Activated T-helper 17 cell treated with anti-CD3 and anti-CD28 coated beads, Interleukin-2, amount 50 U/mL, for 72 hours (primary cell): ENCODE measurements around the gene TMEM223. TPM values are rescaled to one million over a fixed set of nuclear protein-coding genes. Genes with fewer than 3 reads are reported as not detected.
A peak's percentile ranks its signal among the peaks of the same experiment; 100 is the strongest.
"Not testable (repeated sequence)": the region's sequence is repeated elsewhere in the genome, so short reads cannot be mapped to it uniquely, and the experiment has no call there.

Experiments used
- ATAC-seq: fragments of 150-1000 bp; cut with Tn5 transposase; replicated peaks from 2 replicates; pipeline ENCODE4 v1.10.0; 2021; ENCODE audit warnings: mild to moderate bottlenecking, moderate library complexity
- H3K27ac Mint-ChIP-seq: one replicate; pipeline ENCODE4 v1.8.0; 2022; ENCODE audit warnings: mixed read lengths
- H3K27me3 Mint-ChIP-seq: one replicate; pipeline ENCODE4 v1.8.0; 2022; ENCODE audit warnings: mixed read lengths
- H3K36me3 Mint-ChIP-seq: one replicate; pipeline ENCODE4 v1.8.0; 2022; ENCODE audit warnings: low read depth, mild to moderate bottlenecking, mixed read lengths
- H3K4me1 Mint-ChIP-seq: one replicate; pipeline ENCODE4 v1.8.0; 2022; ENCODE audit warnings: mixed read lengths
- H3K4me3 Mint-ChIP-seq: one replicate; pipeline ENCODE4 v1.8.0; 2022; ENCODE audit warnings: mild to moderate bottlenecking, mixed read lengths
- H3K9me3 Mint-ChIP-seq: one replicate; pipeline ENCODE4 v1.8.0; 2022; ENCODE audit warnings: mixed read lengths
- total RNA-seq, 2 donors: library from RNA; stranded (reverse); gene quantifications; one replicate each; pipeline ENCODE4 v1.2.3, GENCODE V29; 2022

The TMEM223 gene
- total RNA-seq, 2 donors from 2014 or later: 6.2 to 16.2 TPM

DNA sequence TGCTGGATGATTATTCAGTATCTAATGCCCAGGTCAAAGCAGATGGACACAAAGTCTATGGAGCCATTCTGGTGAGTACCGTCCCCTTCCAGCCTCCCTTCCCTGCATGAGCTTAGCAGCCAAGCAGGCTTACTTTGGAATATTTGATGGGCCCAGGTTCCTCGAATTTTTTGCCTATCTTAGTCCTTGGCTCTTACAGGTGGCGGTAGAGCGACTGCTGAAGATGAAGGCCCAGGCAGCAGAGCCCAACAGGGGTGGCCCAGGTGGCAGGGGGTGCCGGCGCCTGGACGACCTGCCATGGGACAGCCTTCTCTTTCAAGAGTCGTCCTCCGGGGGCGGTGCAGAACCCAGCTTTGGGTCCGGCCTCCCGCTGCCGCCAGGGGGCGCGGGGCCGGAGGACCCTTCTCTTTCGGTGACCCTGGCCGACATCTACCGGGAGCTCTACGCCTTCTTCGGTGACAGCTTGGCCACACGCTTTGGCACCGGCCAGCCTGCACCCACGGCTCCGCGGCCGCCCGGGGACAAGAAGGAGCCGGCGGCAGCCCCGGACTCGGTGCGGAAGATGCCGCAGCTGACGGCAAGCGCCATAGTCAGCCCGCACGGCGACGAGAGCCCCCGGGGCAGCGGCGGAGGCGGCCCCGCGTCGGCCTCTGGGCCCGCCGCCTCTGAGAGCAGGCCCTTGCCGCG, 5.3 kb downstream of the TMEM223 start:
- peak; percentile 81 for ATAC-seq
- peak overlapping the region; percentile 86 for H3K4me3 Mint-ChIP-seq
- H3K27ac Mint-ChIP-seq: peak overlapping the region; percentile 86
- peaks cover 21% of the 10 kb centered on the region for H3K4me1 Mint-ChIP-seq
- H3K9me3 Mint-ChIP-seq: no peaks in the 10 kb centered on the region
- no peaks in the 10 kb centered on the region for H3K27me3 Mint-ChIP-seq
- H3K36me3 Mint-ChIP-seq: peaks cover 62% of the 10 kb centered on the region

DNA sequence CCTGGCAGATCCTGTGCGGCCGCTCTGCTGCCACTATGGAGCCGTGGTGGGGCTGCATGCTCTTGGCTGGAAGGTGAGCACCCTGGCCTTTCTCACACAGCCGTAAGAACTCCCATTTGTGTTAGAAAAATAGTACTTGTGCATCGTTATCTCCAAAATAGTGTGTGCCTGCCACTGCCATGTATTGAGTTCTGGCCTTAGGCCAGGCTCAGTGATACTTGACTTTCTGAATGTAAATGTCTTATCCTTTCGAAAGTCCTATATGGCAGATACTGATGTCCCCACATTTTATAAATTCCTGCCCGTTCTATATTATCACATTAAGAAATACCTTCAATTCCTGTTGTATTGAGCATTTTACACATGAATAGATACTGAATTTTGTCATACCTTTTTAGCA, 9.1 kb downstream of the TMEM223 start:
- H3K36me3 Mint-ChIP-seq: peaks cover 49% of the 10 kb centered on the region
- H3K27me3 Mint-ChIP-seq: no peaks in the 10 kb centered on the region
- H3K4me1 Mint-ChIP-seq: no peaks in the 10 kb centered on the region
- ATAC-seq: no peak
- H3K4me3 Mint-ChIP-seq: no peak overlapping the region
- H3K27ac Mint-ChIP-seq: peak overlapping the region; percentile 36
- no peaks in the 10 kb centered on the region for H3K9me3 Mint-ChIP-seq

DNA sequence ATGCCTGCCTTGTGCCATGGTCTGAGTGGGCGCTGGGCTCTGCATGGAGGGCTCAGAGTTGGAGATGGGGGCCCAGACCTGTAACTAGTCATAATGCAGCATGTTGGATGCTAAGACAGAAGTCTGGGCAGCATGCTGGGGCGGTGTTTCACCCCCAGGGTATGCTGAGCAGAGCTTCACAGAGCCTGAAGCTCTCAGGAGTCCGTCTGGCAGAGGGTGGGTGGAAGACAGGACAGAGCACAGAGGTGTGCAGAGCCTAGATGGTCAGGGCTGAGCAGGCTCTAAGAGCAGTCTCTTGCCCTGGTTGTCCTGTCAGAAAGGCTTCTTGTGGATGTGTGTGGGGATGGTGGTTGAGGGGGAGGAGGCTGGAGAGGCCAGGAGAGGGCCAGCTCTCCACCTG, 13.4 kb downstream of the TMEM223 start:
- peak overlapping the region; percentile 93 for H3K27ac Mint-ChIP-seq
- peaks cover 11% of the 10 kb centered on the region for H3K4me1 Mint-ChIP-seq
- peak overlapping the region; percentile 73 for H3K4me3 Mint-ChIP-seq
- ATAC-seq: no peak
- H3K36me3 Mint-ChIP-seq: peaks cover 53% of the 10 kb centered on the region
- H3K27me3 Mint-ChIP-seq: no peaks in the 10 kb centered on the region
- H3K9me3 Mint-ChIP-seq: no peaks in the 10 kb centered on the region

GRCh38 chr11:62777389-62777788, 14.4 kb downstream of the TMEM223 start:
- H3K36me3 Mint-ChIP-seq: peaks cover 44% of the 10 kb centered on the region
- peak; percentile 84 for ATAC-seq
- peaks cover 12% of the 10 kb centered on the region for H3K4me1 Mint-ChIP-seq
- H3K27ac Mint-ChIP-seq: peak overlapping the region; percentile 93
- no peaks in the 10 kb centered on the region for H3K27me3 Mint-ChIP-seq
- H3K4me3 Mint-ChIP-seq: peak overlapping the region; percentile 73
- no peaks in the 10 kb centered on the region for H3K9me3 Mint-ChIP-seq

GRCh38 chr11:62775646-62776045, 16.2 kb downstream of the TMEM223 start:
- no peaks in the 10 kb centered on the region for H3K27me3 Mint-ChIP-seq
- H3K27ac Mint-ChIP-seq: peak overlapping the region; percentile 76
- no peak overlapping the region for H3K4me3 Mint-ChIP-seq
- ATAC-seq: no peak
- H3K4me1 Mint-ChIP-seq: peaks cover 15% of the 10 kb centered on the region
- peaks cover 42% of the 10 kb centered on the region for H3K36me3 Mint-ChIP-seq
- H3K9me3 Mint-ChIP-seq: no peaks in the 10 kb centered on the region

GRCh38 chr11:62774407-62774806, 17.4 kb downstream of the TMEM223 start:
- Mint-ChIP-seq H3K4me1 (peaks cover 24% of the 10 kb centered on the region), H3K4me3 (no peak overlapping the region), H3K27ac (no peak overlapping the region), H3K9me3 (no peaks in the 10 kb centered on the region), H3K36me3 (peaks cover 36% of the 10 kb centered on the region), H3K27me3 (no peaks in the 10 kb centered on the region)
- no peak for ATAC-seq

- H3K4me1 Mint-ChIP-seq: peaks cover 17% of the 10 kb centered on the region
- H3K27ac Mint-ChIP-seq: peak within 1 kb of the TSS; percentile 89
- H3K27me3 Mint-ChIP-seq: no peaks in the 10 kb centered on the region
- peak within 1 kb of the TSS; percentile 93 for H3K4me3 Mint-ChIP-seq
- H3K9me3 Mint-ChIP-seq: no peaks in the 10 kb centered on the region
- ATAC-seq: peak; percentile 93
- H3K36me3 Mint-ChIP-seq: peaks cover 31% of the 10 kb centered on the region
Observed at GRCh38 chr11:62771144-62772021, 20.4 kb downstream of the TMEM223 start, which contains the start of gene TAF6L. TSS of gene TAF6L (plus strand) at chr11:62771396. CDS start at chr11:62775784, 4,388 bp downstream.

DNA sequence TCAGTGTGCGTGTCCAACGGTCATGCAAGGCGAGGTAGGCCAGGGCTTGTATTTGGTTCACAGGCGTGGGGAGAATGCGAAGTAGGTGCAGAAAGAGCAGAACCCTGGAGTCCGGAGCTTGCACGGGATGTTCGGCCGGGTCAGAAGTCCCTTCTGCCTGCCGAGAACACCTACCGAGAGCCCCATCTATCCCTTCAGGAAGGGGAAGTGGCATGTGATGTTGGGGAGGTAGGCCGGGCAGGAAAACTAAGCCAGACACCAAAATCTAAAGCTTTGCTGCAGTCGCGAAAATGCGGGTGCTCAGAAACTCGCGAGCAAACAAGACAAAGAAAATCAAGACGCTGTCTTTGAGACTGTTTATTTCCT, 21.0 kb downstream of the TMEM223 start:
- no peaks in the 10 kb centered on the region for H3K9me3 Mint-ChIP-seq

DNA sequence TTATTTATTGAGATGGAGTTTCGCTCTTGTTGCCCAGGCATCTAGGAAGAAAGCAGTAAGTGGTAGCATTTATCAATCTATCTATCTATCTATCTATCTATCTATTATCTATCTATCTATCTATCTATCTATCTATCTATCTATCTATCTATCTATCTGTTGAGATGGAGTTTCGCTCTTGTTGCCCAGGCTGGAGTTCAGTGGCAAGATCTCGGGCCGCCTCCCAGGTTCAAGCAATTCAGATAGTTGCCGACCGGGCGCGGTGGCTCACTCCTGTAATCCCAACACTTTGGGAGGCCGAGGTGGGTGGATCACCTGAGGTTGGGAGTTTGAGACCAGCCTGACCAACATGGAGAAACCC, 31.0 kb downstream of the TMEM223 start:
- ATAC-seq: peak; percentile 1
- peaks cover 25% of the 10 kb centered on the region for H3K36me3 Mint-ChIP-seq
- not testable (repeated sequence) for H3K4me1 Mint-ChIP-seq, H3K27me3 Mint-ChIP-seq, H3K9me3 Mint-ChIP-seq
- peak overlapping the region; percentile 97 for H3K4me3 Mint-ChIP-seq
- H3K27ac Mint-ChIP-seq: peak overlapping the region; percentile 93

More for the DNA sequence above, 21.0 kb downstream of the TMEM223 start:
- Mint-ChIP-seq H3K27ac (peak overlapping the region; percentile 89), H3K36me3 (peaks cover 31% of the 10 kb centered on the region), H3K4me3 (peak overlapping the region; percentile 93), H3K27me3 (no peaks in the 10 kb centered on the region), H3K4me1 (peaks cover 17% of the 10 kb centered on the region)
- ATAC-seq: no peak

DNA sequence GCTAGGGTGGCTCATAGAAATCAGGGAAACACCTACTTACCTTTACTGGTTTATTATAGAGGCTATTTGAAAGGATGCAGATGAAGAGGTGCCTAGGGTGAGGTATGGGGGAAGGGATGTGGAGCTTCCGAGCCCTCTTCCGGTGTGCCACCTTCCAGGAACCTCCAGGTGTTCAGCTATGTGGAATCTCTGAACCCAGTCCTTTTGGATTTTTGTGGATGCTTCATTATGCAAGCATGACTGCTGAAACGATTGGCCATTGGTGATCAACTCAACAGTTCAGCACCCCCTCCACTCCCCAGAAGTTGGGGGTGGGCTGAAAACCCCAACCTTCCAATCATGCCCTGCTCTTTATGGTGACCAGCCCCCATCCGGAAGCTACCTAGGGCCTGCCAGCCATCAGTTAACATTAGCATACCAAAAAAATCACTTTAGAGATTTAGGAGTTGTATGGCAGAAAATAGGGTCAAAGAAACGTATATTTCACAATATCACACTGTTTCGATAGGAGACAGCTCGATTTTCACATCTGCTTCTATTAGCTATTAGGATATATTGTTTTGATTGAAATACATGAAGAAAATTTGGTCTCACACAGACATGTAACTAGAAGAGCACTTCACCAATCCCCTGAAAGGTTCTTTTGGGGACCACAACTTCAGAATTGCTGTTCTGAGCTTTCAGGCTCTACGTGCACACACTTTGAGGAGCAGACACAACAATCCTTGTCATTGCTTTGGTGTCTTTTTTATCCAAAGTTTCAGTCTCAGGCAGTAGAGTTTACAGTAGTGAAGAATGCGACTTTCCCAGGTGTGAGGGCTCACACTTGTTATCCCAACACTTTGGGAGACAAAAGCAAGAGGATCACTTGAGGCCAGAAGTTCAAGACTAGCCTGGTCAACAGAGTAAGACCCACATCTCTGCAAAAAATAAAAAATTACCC, 33.7 kb downstream of the TMEM223 start:
- peaks cover 9% of the 10 kb centered on the region for H3K4me1 Mint-ChIP-seq
- H3K4me3 Mint-ChIP-seq: no peak overlapping the region
- no peak for ATAC-seq
- H3K36me3 Mint-ChIP-seq: peaks cover 15% of the 10 kb centered on the region
- no peaks in the 10 kb centered on the region for H3K9me3 Mint-ChIP-seq
- no peaks in the 10 kb centered on the region for H3K27me3 Mint-ChIP-seq
- no peak overlapping the region for H3K27ac Mint-ChIP-seq

DNA sequence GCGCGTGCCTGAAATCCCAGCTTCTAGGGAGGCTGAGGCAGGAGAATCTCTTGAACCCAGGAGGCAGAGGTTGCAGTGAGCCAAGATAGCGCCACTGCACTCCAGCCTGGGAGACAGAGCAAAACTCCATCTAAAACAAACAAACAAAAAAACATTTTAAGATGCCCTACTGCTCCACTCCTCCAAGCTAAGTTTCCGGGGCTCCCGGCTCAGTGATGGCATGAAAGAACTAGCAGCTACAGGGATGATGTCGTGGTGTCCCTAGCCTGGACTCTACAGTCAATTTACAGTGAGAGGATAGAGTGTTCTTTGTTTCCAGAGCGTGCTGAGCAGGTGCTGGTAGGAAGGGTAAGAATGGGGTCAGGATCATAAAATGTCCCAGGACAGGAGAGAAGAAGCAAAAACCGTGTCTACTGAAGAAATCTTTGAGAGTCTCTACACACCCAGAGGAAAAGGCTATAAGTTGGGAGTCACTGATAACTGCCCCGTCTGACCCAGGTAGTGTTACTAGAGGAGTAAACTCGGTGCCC, 36.7 kb downstream of the TMEM223 start:
- Mint-ChIP-seq H3K4me3 (peak overlapping the region; percentile 86), H3K27me3 (no peaks in the 10 kb centered on the region), H3K36me3 (peaks cover 9% of the 10 kb centered on the region), H3K9me3 (no peaks in the 10 kb centered on the region), H3K27ac (no peak overlapping the region), H3K4me1 (peaks cover 4% of the 10 kb centered on the region)
- ATAC-seq: no peak

- H3K36me3 Mint-ChIP-seq: peaks cover 14% of the 10 kb centered on the region
- peak within 1 kb of the TSS; percentile 95 for H3K27ac Mint-ChIP-seq
- no peaks in the 10 kb centered on the region for H3K9me3 Mint-ChIP-seq
- H3K27me3 Mint-ChIP-seq: no peaks in the 10 kb centered on the region
- peak within 1 kb of the TSS; percentile 86 for H3K4me3 Mint-ChIP-seq
- peak; percentile 98 for ATAC-seq
- peaks cover 7% of the 10 kb centered on the region for H3K4me1 Mint-ChIP-seq
Observed at GRCh38 chr11:62753736-62754603, 37.8 kb downstream of the TMEM223 start, which contains the start of gene ZBTB3. TSS of gene ZBTB3 (minus strand) at chr11:62754160. CDS start at chr11:62753664, 496 bp downstream.
